T-helper 1 cell (primary cell): ENCODE data around the gene LMOD2.

Experiments
- DNase-seq, 5 donors: peaks; one replicate each; pipeline ENCODE4 v3.0.0-alpha.2; 2012 to 2020

The LMOD2 gene

DNA sequence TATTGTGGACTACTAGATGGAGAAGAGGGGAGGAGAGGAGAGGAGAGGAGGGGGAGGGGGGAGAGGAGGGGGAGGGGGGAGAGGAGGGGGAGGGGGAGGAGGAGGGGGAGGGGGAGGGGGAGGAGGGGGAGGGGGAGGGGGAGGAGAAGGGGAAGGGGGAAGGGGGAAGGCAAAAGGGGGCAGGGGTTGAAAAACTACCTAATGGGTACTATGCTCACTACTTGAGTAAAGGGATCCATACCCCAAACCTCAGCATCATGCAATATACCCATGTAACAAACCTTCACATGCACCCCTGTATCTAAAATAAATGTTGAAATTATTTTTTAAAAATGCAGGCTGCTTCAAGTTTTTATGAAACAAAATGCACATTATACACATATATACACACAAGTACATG, 15.1 kb upstream of the LMOD2 start:
- DNase-seq, result no peak

DNA sequence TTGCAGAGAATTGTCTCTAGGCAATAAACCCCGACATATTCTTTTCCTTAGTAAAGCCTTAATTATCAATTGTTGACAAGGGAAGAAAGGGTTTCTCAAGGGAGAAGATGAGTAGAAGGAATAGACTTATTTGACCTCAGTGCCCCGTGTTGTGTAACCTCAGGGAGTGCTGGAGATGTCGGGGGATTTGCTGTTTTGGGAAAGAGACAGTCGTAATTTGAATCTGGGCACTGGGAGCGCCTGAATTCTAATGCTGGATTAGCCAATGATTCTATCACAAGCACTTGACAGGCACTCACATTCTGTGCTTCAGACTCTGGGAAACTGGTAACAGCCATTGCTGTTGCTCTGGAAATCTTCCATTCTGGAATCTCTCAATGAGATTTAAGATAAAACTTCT, 13.8 kb upstream of the LMOD2 start:
- no peak for DNase-seq

DNA sequence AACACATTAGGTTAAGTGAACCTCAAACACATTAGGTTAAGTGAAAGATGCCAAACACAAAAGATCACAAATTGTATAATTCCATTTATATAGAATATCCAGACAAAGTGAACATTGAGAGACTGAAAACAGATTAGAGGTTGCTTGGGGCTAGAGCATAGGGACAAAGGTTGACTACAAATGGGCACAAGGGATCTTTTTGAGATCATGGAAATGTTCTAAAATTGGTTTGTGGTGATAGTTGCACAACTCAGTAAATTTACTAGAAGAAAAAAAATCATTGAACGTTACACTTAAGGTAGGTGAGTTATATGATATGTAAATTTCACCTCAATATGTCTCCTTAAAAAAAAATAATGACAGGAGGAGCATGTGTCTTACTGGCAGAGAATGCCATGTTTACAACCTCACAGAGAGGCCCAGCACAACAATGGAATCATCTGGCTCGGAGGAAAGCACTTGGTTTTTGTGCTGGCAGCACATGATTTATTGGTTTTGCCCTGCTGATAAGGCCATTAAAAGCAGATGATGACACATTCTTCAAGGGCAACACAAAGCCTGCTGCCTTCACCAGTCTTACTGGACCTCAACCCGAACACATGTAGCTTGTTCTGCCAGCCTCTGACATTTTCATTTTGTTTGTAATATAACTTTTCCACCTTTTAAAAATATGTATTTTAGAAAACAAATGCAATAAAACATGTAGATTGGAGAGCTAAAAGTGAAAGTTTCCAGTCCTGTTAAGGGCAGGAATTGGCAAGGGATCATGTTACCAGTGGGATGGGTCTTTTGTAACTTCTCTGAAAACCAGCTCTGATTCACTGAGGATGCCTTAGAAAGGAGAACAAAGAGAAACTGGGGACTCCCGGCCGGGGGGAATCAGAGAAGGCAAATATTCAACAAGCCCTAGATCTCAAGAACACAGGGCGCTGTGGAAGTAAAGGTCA, 11.9 kb upstream of the LMOD2 start:
- DNase-seq, result no peak

DNA sequence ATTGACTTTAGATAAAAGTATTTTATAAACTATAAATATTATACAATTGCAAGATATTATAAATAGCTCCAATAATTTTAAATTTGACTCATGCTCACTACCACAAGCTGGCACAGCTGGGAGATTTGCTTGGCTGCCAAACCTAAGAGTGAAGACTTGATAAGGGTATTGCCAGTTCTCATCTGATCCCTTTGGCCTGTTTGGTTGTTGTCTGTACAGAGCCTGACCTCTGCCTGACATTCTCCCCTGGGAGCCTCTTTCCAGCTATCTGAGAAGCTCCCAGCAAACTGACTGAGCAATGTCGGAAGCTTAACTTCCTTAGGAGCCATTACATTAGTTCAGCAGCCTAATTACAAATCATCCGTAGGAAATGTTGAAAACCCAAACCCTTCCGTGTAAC, 10.2 kb upstream of the LMOD2 start:
- no peak for DNase-seq

DNA sequence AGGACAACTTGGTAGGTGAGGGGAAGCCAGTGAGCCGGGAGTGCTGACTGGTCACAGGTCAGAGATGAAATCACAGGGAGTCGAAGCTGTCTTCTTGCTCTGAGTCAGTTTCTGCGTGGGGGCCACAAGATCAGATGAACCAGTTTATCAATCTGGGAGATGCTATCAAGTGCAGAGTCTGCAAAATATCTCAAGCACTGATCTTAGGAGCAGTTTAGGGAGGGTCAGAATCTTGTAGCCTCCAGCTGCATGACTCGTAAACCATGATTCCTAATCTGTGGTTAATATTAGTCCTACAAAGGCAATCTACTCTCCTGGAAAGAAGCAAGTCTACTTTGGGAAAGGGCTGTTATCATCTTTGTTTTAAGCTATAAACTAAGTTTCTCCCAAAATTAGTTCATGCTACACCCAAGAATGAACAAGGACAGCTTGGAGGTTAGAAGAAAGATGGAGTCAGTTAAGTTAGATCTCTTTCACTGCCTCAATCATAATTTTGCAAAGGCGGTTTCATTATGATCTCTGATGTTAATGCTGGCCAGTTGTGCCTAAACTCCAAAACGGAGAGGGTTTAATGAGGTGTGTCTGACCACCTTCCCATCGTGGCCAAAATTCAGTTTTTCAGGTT, 8.4 kb upstream of the LMOD2 start:
- no peak for DNase-seq

DNA sequence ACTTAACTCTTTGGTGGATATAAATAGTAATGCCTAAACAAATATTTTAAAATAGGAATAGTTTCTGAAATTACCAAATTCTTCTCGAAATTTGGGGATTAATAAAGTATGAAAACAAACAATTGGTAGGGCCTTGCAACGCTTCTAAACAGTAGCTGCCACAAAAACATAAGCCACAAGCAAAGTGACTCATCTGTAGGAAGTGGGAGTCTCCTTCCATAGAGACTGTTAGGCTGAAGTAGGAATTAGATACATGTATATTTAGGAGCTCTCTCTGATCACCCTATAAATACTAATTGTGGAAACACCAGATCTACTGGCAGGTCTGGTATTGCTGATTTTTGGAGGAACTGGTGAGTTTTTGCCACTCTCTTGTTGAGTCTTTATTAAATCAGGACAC, 5.7 kb upstream of the LMOD2 start:
- no peak for DNase-seq

DNA sequence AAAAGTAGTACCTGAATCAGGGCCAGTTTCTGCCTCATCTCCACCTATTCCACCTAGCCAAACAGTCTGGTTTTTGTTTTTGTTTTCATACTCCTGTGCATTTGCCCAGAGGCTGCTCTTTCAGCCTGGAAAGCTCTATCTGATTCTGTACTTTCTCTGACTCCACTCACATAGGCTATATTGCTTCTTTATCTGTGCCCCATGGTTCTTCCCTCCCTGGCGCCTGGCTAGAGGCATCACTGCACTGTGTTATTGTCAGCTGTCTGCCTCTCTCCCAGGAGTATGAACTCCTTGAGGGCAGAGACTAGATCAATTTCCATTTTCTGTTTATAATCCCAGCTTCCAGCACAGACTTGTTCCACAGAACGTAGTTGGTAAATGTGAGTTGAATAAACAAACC, 5.1 kb upstream of the LMOD2 start:
- DNase-seq, result no peak

DNA sequence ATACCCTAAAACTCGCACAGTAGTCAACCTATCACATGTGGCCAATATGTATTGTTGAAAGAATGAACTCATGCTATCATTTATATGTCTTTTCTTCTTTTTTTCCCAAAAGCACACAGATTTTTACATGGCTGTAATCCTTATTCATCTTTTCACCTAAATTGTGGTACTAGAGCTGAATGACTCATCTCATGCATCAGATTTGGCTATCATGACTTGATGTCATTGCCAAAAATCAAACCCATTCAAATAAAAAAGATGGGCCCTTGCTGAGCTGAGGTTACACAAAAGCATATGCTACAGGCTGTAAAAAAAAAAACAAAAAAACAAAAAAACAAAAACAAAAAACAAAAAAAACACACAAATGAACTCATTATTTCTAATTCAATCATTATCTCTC, 3.3 kb upstream of the LMOD2 start:
- DNase-seq, result no peak

DNA sequence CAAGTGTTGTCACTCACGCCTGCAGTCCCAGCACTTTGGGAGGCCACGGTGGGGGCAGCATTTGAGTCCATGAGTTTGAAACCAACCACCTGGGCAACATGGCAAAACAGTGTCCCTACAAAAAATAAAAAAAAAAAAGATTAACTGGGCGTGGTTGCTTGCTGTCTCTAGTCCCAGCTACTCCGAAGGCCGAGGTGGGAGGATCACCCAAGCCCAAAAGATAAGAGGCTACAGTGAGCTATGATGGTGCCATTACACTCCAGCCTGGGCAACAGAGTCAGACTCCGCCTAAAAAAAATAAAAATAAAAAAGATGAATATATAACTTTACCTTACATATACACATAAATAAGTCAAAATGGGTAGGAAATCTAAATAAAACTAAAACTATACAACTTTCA, 2.5 kb upstream of the LMOD2 start:
- no peak for DNase-seq

DNA sequence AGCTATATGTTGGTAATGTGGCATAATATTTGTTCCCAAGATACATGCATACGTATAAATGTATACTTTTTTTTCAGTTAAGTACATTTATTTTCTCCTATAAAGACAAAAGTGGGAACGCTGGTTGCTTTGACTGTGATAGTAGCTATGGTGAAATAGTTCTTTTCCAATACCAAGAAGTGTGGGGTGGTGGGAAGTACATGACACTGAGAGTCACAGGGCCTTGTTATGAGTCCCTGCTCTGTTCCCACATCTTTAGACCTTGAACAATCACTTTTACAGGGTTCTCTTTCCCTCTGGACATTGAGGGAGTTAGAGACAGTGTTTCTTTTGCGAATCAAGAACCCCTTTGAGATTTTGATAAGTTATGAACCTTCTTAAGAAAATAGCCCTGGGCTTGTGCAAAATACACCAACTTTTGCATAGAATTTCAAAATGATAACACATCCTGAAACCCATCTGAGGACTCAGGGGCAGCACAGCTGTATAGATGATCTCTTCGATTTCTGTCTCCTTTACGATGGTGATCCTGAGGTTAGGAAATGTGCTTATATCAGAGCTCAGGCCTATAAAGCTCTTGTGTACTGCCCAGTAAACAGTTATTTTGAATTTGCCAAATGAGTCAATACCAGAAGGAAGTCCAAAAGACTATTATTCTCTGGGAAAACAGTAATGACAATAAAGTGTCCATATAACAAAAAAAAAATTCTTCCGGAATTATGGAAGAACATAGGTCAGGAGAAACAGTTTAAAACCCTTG, 1.1 kb downstream of the LMOD2 start:
- DNase-seq, result no peak

DNA sequence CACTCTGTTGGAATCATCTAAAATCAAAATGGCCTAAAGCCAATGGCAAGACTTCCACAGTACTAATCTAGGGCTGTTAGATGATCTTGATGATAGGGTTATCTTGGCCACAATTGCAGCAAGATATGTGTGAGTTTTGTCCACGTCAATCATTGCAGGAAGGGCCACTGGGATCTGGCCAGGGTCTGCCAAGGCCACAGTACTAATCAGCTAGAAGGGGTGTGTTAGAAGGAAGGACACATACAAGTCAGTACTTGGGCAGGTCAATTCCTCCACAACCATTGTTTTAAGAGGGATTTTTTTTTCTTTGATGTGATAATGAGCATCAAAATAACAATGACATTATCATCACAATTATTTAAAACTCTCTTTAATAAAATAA, 1.6 kb downstream of the LMOD2 start:
- DNase-seq, result no peak

DNA sequence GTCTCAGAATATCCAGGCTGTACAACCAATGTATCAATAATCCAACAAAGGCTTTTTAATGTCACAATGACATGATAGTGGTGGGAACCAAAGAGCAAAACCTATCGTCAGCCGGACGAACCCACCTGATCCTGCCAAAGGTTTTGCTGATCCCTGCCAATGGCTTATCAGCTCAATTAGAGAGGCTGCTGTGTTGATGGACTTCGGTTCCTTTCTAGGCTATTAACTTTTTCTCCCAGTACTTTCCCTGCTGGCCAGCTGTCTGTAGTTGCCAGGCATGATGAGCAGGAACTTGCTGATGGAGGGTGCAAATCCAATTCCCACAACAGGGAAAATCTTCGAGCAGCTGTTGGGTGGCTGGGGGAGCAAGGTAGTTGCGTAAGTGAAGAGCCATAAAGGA, 2.4 kb downstream of the LMOD2 start:
- DNase-seq, result no peak

DNA sequence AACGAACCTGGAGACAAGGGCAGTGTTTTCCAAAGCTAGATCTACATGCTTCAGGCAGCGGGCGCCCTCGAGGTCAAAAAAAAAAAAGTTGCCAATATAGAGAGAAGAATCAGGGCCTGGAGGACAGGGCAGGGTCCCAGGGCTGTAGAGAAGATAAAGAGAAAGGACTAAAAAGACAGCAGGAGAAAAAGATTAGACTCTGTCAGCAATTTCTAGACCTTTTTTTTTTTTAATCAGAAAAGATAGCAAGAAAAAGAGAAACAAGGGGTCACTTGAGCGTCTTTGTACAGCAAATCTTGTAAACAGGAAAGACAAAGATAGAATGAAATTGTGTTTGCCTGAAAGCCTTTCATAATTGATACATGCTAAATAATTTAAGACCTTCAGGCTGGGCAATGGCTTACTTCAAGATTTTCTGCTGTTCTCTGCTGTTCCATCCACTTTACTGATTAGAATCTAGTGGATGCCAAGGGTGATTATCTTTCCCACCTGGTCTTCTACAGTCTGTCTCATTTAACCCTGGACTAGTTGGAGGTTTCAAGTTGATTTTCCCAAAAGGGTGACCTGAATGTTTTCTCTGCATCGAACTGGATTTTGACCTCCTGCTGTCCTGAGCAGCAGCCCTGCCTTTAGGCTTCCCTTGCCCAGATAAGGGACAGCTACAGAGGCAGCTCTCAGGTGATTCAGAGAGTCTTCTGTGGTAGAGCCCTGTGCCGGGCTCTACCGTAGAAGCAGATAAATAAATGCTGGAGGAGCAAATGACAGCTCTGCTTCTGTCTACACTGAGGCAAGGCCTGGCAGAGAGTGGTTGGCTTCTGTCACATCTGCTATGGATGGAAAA, 5.1 kb downstream of the LMOD2 start:
- DNase-seq, result no peak

DNA sequence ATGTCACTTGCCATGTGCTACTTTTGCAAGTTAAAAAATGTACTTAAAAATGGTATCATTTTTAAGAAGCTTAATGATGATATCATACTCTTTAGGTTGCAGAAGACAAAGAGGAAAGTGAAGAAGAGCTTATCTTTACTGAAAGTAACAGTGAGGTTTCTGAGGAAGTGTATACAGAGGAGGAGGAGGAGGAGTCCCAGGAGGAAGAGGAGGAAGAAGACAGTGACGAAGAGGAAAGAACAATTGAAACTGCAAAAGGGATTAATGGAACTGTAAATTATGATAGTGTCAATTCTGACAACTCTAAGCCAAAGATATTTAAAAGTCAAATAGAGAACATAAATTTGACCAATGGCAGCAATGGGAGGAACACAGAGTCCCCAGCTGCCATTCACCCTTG, 6.1 kb downstream of the LMOD2 start:
- no peak for DNase-seq

DNA sequence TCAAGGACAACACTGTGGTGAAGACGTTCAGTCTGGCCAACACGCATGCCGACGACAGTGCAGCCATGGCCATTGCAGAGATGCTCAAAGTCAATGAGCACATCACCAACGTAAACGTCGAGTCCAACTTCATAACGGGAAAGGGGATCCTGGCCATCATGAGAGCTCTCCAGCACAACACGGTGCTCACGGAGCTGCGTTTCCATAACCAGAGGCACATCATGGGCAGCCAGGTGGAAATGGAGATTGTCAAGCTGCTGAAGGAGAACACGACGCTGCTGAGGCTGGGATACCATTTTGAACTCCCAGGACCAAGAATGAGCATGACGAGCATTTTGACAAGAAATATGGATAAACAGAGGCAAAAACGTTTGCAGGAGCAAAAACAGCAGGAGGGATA, 6.6 kb downstream of the LMOD2 start:
- no peak for DNase-seq

DNA sequence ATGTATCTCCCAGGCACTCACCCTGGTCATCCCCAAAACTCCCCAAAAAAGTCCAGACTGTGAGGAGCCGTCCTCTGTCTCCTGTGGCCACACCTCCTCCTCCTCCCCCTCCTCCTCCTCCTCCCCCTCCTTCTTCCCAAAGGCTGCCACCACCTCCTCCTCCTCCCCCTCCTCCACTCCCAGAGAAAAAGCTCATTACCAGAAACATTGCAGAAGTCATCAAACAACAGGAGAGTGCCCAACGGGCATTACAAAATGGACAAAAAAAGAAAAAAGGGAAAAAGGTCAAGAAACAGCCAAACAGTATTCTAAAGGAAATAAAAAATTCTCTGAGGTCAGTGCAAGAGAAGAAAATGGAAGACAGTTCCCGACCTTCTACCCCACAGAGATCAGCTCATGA, 7.1 kb downstream of the LMOD2 start:
- no peak for DNase-seq

DNA sequence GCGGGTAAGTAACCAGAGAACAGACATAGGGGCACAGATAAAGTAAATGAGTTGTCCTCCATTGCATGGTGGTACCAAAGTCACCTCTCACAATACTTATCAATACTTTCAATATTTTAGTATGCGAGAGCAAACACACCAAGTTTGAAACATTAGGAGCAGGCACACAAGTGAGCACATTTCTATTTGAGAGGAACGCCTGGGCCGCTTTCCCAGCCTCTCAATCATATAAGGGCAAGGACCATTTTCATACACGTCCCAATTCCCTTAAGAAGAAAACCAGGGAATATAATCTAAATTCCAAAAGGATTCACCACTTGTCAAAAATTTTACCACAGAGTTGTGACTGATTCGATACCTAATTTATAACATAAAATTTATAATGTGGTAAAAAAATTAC, 7.5 kb downstream of the LMOD2 start:
- no peak for DNase-seq

DNA sequence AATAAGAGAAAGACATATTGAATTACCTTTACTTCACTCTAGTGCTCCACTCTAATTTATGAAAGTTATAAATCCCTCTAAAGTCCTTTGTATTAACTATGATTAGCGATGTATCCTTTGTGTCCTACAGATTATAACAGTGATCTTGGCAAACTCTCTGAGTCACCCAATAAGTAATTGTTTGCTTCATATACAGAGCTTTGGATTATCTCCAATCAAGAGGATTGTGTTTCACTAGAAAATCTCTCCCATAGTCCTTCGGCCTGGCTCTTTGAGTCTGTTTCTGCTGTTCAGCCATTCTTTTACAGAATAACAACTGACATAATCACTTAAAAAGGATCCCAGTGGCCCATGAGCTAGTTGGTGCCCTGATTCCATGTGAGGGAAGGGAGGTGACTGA, 9.5 kb downstream of the LMOD2 start:
- no peak for DNase-seq

DNA sequence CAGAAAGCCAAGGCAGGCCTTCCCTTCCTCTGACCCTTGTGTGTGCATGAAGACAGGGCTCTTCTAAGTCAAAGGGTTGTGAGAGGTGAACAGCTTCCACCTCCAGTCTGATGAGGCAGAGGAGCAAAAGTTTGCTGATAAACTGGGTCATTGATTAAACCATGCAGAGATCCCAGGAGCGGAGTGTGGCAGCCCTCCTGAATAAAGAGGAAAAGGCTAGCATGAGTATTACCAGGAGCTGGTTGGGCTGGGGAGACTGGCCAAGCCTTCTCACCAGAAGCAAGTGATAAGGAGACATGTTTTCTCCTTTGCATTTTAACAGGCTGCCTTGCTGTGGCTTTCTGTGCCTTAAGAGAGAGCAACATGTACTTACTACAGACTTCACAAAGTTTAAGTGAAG, 10.2 kb downstream of the LMOD2 start:
- no peak for DNase-seq

DNA sequence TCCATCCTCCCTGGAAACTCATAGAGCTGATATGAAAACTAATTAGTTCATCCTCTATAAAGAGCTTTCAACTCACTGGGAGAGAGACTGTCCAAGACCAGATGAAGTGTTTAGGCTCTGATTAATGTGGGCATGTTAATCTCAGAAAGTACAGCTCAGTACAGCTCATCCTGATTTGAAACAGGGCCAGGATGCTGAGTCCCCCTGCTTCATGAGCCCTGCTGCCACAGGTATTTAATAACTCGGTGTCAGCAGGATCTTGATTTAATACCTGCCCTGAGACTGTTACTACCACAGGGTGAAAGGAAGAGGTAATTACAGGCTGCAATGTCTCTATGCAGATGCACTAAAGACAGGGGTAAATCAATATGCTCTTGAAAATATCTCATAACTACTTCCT, 10.8 kb downstream of the LMOD2 start:
- no peak for DNase-seq

DNA sequence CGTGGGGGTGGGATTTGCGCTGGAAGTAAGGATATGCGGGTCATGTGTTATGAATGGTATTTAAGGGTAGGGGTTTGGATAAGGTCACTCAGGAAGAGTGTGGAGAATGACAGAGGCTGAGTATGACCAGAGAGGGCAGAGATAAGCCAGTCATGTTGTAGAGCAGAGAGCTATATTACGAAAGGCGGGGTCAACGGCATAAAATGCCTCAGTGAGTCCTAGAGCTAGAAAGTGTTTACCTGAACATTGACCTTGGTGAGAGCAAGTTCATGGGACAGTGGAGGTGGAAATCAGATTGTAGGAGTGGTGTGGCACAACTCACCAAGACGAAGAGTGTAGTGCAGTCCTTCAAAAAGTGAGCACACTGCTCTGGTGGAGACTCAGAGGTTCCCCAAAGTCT, 13.8 kb downstream of the LMOD2 start:
- no peak for DNase-seq

DNA sequence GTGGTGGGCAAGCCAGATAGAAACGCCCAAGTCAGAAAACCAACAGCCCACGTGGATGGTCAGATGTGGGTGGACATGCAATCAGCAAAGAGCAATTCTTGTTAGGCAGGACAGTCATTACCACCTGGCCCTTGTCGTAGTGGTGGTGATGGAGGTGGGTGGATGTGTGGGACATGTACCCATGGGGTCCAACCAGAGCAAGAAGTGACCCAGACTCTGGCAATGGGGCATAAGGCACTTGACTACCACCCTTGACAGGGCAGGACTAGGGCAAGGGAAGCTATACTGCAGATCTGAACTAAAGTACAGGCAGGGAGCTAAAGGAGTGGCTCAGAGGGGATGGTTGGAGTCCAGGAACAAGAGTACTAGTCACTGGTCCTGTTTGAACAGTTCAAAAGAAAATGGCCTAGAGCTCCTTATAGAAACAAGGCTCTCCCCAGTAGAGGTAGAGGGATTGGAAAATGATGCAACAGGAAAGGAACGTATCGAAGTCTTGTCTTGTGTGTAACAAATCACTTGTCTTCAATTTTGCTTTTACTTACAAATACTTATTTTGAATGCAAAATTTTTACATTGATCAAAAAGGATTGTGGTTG, 17.6 kb downstream of the LMOD2 start:
- no peak for DNase-seq
